Ishikawa (cell line): ENCODE measurements around the gene IKZF1.

Source experiments
- CEBPB ChIP-seq: IDR thresholded peaks from 2 replicates; pipeline ENCODE4 v1.6.1; 2012
- CREB1 ChIP-seq: IDR thresholded peaks from 2 replicates; pipeline ENCODE4 v1.6.1; 2012; ENCODE audit warnings: low read depth
- EGR1 ChIP-seq: IDR thresholded peaks from 2 replicates; pipeline ENCODE4 v1.6.1; 2012
- EP300 ChIP-seq: IDR thresholded peaks from 2 replicates; pipeline ENCODE4 v1.6.1; 2012; ENCODE audit warnings: borderline replicate concordance
- FOXM1 ChIP-seq: IDR thresholded peaks from 2 replicates; pipeline ENCODE4 v1.6.1; 2012; ENCODE audit warnings: low read depth, borderline replicate concordance
- MAX ChIP-seq: IDR thresholded peaks from 2 replicates; pipeline ENCODE4 v1.6.1; 2012
- NFIC ChIP-seq: IDR thresholded peaks from 2 replicates; pipeline ENCODE4 v1.6.1; 2012
- RAD21 ChIP-seq: IDR thresholded peaks from 2 replicates; pipeline ENCODE4 v1.6.1; 2012; ENCODE audit warnings: low read depth
- REST ChIP-seq: IDR thresholded peaks from 2 replicates; pipeline ENCODE4 v1.6.1; 2012; ENCODE audit warnings: low read depth, mild to moderate bottlenecking
- TAF1 ChIP-seq: IDR thresholded peaks from 2 replicates; pipeline ENCODE4 v1.6.1; 2012; ENCODE audit warnings: low read depth, mild to moderate bottlenecking
- TCF12 ChIP-seq: IDR thresholded peaks from 2 replicates; pipeline ENCODE4 v1.6.1; 2012; ENCODE audit warnings: low read depth
- TEAD4 ChIP-seq: IDR thresholded peaks from 2 replicates; pipeline ENCODE4 v1.6.1; 2012
- USF1 ChIP-seq: IDR thresholded peaks from 2 replicates; pipeline ENCODE4 v1.6.1; 2012
- YY1 ChIP-seq: IDR thresholded peaks from 2 replicates; pipeline ENCODE4 v1.6.1; 2012; ENCODE audit warnings: low read depth
- ZBTB7A ChIP-seq: IDR thresholded peaks from 2 replicates; pipeline ENCODE4 v1.6.1; 2012; ENCODE audit warnings: low read depth

IKZF1 gene

GRCh38 chr7:50285269-50285668 lies 19.2 kb upstream of the IKZF1 start:
- TF ChIP-seq EP300, result no peak
- TF ChIP-seq CEBPB, result no peak
- no peak for TF ChIP-seq CREB1
- TF ChIP-seq TCF12, result no peak
- no peak for TF ChIP-seq YY1
- TF ChIP-seq TEAD4, result no peak
- TF ChIP-seq ZBTB7A, result no peak
- no peak for TF ChIP-seq NFIC
- TF ChIP-seq TAF1, result no peak
- TF ChIP-seq REST, result no peak
- TF ChIP-seq USF1, result no peak
- TF ChIP-seq MAX, result no peak

- TF ChIP-seq CREB1 (no peak), YY1 (no peak), CEBPB (no peak), RAD21 (no peak), EP300 (no peak)
Observed at GRCh38 chr7:50287129-50287528, 17.4 kb upstream of the IKZF1 start.

GRCh38 chr7:50292165-50292757 lies 12.3 kb upstream of the IKZF1 start:
- TF ChIP-seq YY1 (no peak), FOXM1 (no peak), EP300 (no peak), TAF1 (no peak), CREB1 (no peak), USF1 (no peak), RAD21 (no peak), REST (no peak), MAX (no peak), ZBTB7A (no peak), CEBPB (no peak), TEAD4 (no peak)

- TF ChIP-seq NFIC (no peak), MAX (no peak), TCF12 (no peak), TAF1 (no peak), FOXM1 (no peak)
Observed at GRCh38 chr7:50292763-50293162, 11.8 kb upstream of the IKZF1 start.

GRCh38 chr7:50293509-50294179 lies 10.9 kb upstream of the IKZF1 start:
- no peak for TF ChIP-seq ZBTB7A
- TF ChIP-seq YY1, result no peak
- TF ChIP-seq USF1, result no peak
- TF ChIP-seq EGR1, result no peak
- no peak for TF ChIP-seq TCF12
- no peak for TF ChIP-seq CEBPB
- no peak for TF ChIP-seq TAF1
- TF ChIP-seq RAD21, result no peak
- no peak for TF ChIP-seq NFIC
- TF ChIP-seq TEAD4, result no peak
- no peak for TF ChIP-seq CREB1
- no peak for TF ChIP-seq EP300
- no peak for TF ChIP-seq REST
- no peak for TF ChIP-seq MAX
- no peak for TF ChIP-seq FOXM1
